HG03097 (cell line): ENCODE results near the gene CTXN3.

Experiments
- ATAC-seq: cut with Tn5 transposase; IDR thresholded peaks from one replicate; pipeline ENCODE4 v1.9.1; 2021; ENCODE audit not compliant: unreplicated experiment, low FRiP score

CTXN3 gene

DNA sequence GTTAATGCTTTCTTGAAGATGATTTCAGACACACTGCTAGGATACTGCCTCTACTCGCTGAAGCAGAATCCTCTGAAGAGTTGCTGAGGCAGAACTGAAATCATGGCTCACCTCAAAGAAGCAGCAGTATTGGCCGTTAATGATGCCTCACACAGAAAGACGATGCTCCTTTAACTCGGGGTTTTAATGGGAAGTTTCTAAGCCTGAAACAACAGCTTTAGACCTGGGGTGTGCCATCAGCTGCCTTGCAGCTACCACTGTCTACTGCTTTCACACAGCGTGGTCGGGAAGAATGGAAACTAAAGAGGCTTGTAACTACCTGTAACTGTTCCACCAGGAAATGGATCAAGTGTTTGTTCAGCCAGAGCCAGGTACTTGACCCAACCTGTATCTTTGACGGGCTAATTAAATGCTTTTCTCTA is at the start of gene CTXN3:
TSS of gene CTXN3 (plus strand) at position 65 of the 422 bp plus-strand sequence. CDS start 8,440 bp downstream, outside the sequence.
- ATAC-seq: no peak

DNA sequence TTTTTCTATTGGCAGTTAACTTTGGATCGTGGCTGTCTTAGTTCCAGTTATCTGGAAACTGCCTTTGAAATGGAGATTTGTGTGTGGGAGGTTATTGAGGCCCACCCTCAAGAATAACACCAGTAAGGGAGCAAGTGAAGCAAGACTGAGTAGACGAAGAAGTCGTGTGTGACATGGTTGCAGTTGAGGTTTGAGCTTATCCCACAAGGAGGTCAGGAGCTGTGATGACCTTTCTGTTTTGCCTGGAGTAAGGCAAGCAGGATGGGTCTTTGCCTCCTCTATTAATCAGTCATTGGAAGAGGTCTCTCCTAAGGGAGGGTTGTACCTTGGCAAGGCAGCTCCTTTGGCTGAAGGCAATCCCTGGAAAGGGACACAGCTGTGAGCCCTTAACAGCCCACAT is 49.6 kb upstream of the CTXN3 start:
- ATAC-seq: no peak

DNA sequence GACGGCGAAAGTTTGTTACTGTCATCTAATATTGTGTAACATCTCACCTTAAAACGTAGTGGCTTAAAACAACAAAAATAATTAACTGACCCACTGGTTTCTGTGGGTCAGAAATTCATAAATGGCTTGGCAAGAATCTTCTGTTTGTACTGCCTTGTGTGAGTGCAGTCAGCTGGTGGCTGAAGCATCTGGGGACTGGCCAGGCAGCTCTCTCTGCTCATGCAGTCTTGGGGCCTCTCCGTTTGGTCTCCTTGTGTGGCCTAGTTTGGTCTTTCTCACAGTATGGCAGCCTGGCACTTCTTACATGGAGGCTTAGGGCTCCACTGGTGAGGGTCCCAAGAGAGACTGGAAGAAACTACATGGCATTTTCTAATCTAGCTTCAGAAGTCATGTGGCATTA is 49.0 kb upstream of the CTXN3 start:
- ATAC-seq: no peak

DNA sequence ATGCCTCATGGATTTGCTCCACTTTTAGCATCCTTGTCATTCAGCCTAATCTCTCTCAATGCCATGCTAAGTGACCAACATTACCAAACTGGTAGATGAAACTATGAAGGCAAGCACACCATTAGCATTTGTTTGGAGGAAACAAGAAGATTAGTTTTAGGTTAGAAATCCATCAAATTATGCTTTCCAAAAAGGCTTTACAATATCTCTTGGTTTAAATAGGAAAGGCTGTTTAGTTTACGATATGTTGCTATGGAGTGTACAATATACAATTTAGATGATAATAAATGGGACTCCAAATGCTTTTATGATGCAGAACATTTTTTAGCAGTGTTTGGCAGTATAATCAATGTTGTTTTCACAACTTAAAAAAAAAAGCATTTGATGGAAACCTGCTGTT is 47.8 kb upstream of the CTXN3 start:
- ATAC-seq: no peak

DNA sequence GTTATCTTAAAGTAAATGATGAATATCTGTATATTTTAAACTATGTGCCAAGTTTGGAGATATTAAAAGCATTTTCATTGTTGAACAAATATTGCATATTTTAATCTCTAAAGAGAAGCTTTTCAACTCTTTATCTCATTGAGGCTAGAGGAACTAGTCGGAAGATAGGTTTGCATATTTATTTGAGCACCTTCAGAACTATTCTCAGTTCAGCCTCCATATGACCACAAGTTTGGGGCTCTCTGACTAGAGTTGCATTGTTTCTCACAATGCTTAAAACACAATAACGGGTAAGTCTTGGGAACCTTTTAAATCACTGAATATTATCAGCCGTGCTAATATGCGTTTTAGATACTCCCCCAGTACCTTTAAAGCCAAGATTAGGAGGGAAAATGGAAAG is 47.3 kb upstream of the CTXN3 start:
- ATAC-seq: no peak

- ATAC-seq: no peak
Observed at GRCh38 chr5:127602481-127602880, 46.4 kb upstream of the CTXN3 start.

GRCh38 chr5:127602896-127603844 is 45.7 kb upstream of the CTXN3 start:
- ATAC-seq: no peak

- no peak for ATAC-seq
Observed at GRCh38 chr5:127608077-127608660, 40.7 kb upstream of the CTXN3 start.

- no peak for ATAC-seq
Observed at GRCh38 chr5:127609011-127609410, 39.9 kb upstream of the CTXN3 start.

GRCh38 chr5:127609957-127610356 is 38.9 kb upstream of the CTXN3 start:
- no peak for ATAC-seq

GRCh38 chr5:127612441-127613141 is 36.3 kb upstream of the CTXN3 start:
- ATAC-seq: no peak

DNA sequence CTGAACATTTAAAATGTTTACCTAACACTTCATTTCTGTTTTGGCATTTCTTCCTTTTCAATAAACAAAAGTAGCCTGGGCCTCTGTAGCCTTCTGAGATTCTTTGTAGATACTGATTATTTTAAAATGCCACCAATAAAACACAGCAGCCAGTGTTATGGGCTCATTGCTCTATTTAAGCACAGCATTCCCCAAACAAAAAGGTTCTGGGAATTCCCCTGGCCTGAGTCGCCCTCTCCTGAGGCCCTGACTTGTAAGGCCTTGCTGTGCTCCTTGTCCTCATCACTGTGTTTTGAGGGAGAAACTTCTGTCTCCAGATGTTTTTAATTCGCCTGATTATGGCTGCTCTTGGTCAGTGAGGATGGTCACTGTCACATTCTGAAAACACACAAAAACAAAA is 33.0 kb upstream of the CTXN3 start:
- ATAC-seq: no peak

DNA sequence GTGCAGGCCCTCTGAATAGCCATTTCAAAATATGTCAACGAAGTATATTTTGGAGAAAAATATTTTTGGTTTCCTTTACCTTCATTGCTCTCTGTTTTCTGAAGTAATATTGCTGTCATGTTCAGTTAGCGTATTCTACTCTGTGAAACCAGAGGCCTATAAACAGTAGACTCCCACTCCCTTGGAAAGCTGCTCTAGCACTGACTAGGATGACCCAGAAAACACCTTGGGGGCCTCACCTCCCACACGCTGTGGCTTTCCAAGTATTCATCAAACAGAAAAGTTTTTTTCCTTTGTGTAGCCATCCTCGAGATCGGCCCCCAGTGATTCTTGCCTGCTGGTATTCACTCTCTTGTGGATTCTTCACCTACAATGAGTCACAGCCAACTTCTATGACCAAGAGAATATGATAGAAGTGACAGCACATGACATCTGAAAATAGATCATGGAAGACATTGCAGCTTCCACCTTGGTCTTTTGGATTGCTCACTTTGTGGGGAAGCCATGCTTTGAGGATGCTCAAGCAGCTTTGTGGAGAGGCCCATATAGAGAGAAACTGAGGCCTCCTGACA is 28.9 kb upstream of the CTXN3 start:
- ATAC-seq: no peak

DNA sequence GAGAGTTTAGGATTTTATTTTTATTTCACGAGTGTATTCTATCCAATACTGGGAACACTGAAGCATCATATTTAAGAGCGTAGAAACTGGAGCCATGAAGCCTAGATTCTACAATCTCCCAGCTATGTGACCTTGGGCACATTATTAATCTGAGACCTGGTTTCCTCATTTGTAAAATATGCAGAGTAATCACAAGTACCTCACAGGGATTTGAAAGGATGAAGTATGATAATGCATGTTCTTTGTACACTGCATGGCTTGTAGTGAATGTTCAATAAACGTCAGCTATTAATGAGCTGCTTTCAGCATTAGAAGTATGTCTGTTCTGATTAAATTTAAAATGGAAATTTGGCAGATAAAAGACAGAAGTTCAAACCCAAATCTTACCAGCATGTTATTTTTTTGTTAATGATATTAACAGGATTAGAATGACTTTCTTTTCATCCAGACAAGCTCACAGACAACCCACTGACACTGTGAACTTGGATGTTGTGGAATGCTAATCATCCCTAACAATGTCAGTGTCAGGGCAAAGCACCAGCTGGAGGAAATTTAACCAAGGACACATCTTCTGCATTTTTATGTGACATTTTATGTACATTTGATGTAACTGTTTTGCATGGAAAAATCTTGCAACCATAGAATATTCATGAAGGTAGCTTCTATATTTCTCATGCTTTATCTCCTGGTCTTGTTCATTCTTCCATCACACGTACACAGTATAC is 27.1 kb upstream of the CTXN3 start:
- ATAC-seq: no peak

GRCh38 chr5:127634007-127634406 is 14.9 kb upstream of the CTXN3 start:
- ATAC-seq: no peak

- no peak for ATAC-seq
Observed at GRCh38 chr5:127639828-127640227, 9.1 kb upstream of the CTXN3 start.

- no peak for ATAC-seq
Observed at GRCh38 chr5:127642949-127643348, 5.9 kb upstream of the CTXN3 start.

DNA sequence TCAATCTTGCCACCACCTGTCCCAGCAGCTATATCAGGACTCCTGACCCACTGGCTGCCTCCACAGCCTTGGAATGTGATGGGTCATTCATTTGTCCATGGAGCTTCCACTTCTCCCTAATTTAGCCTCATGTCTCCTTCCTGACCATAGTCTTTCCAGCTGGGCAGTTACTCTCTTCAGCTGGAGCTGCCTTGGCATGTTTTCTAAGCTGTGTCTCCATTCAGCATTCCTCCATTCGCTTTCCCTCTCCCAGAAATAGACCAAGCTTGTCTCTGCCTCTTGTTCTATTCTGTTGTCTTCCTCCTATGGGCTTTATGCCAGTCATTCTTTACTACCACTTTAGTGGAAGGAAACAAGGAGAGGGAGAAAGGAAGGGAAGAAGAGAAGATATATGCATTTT is 5.3 kb upstream of the CTXN3 start:
- ATAC-seq: no peak

- no peak for ATAC-seq
Observed at GRCh38 chr5:127645300-127645726, 3.6 kb upstream of the CTXN3 start.

DNA sequence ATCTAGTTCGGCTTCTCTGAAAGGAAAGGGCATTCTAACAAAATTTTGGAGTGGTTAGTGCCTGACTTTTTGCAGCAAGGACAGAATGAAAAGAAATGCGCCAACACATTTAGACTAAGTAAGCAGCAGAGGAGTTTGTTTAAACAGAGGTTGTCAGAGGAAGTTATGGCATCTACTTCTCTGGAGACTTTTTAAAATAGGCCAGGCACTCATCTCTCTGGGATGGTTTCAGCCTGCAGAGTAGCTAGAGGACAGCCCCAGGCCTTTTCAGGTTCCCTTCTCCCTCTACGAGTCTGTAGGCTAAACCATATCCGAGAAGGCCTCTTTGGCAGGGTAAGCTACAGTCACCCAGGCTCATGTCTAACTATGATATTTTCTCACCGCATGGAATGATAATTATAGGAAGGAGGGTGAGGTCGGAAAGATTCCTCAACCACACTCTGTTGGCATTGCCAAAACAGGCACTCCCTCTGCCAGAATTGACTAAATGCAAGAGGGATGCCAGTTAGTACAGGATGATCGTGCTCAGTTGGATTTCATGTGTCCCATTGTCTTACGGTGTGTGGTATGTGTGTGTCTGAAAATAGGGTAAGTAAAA is 1.4 kb upstream of the CTXN3 start:
- no peak for ATAC-seq
